ENCODE measurements around the gene KIF13A. TPM values are rescaled to one million over a fixed set of nuclear protein-coding genes. Genes with fewer than 3 reads are reported as not detected.
A peak's percentile ranks its signal among the peaks of the same experiment; 100 is the strongest.

KIF13A gene
- total and polyA plus RNA-seq, 9 of the 15 experiments (the other 6 are each of a cell fraction or from before 2014, with no cell fraction given) = 3.6 to 44.3 (median 29.7) TPM

GRCh38 chr6:17968876-17969275 lies 18.6 kb downstream of the KIF13A start:
- H4K20me1 ChIP-seq (replicated peaks; ENCODE audit: control insufficient read depth, insufficient read depth, low read length) = no peaks in the 10 kb centered on the region
- no peak overlapping the region for H3K4me3 ChIP-seq
- BruUV-seq (replicated peaks) = no TSS peak
- peaks cover 32 to 61% of the 10 kb centered on the region in 2 experiments for H3K4me1 ChIP-seq (replicated peaks in 1 of 2; ENCODE audit: control insufficient read depth in 2 of 2, insufficient read depth in 2 of 2, low read length in 2 of 2)
- no peak overlapping the region for H3K9ac ChIP-seq (ENCODE audit: insufficient read depth in 1 of 2, low read depth in 2 of 2, low read length in 2 of 2)
- no peaks in the 10 kb centered on the region for H3K36me3 ChIP-seq (ENCODE audit: control insufficient read depth, insufficient read depth, low read length)
- no peaks in the 10 kb centered on the region for H3K27me3 ChIP-seq (ENCODE audit: control insufficient read depth in 2 of 2, insufficient read depth in 2 of 2, low read length in 2 of 2)
- no peak overlapping the region for H3K4me2 ChIP-seq (ENCODE audit: insufficient read depth, low read length)
- ChIA-PET POLR2A (interaction anchor here (0.6 to 1.7 kb wide), 6 partner anchors 9 to 280 kb away, joined by 3 to 9 read pairs (median 4); no protein-coding TSS in a partner anchor), CTCF (ENCODE audit: low intra/inter-chr PET ratio) (no interaction called here)
- H3K79me2 ChIP-seq (ENCODE audit: control insufficient read depth, insufficient read depth, low read length) = peaks cover 99% of the 10 kb centered on the region
- intact Hi-C loops (cut with micrococcal nuclease) = no loop called here
- H3K27ac ChIP-seq (ENCODE audit: extremely low read depth, low read depth, low read length) = peak overlapping the region; percentile 34; the same call in 1 of the 3 replicates
- peak; percentile 3; the same call in 1 of the 3 replicates for ATAC-seq
- H2AFZ ChIP-seq (ENCODE audit: low read depth, low read length) = peak overlapping the region; percentile 33; the same call in 1 of the 2 replicates
- in situ Hi-C loops (cut with MboI) = no loop called here
- no peak for TF ChIP-seq ILK (tag; IDR thresholded peaks at IDR 0.05; ENCODE audit: borderline replicate concordance, low read depth)
- no peak for TF ChIP-seq HMGN3 (IDR thresholded peaks at IDR 0.05; ENCODE audit: borderline replicate concordance, extremely low read depth, insufficient read length, low read depth, low read length)
- no peak for TF ChIP-seq ZNF212 (CRISPR knock-in tag; IDR thresholded peaks at IDR 0.05)
- no peak for TF ChIP-seq SRF (CRISPR knock-in tag; IDR thresholded peaks at IDR 0.05)
- TF ChIP-seq ZNF24 (IDR thresholded peaks at IDR 0.05) = no peak
- TF ChIP-seq IRF2 (CRISPR knock-in tag; IDR thresholded peaks at IDR 0.05) = no peak
- TF ChIP-seq ZNF77 (CRISPR knock-in tag; IDR thresholded peaks at IDR 0.05) = no peak
- TF ChIP-seq ZNF224 (CRISPR knock-in tag; IDR thresholded peaks at IDR 0.05) = no peak
- TF ChIP-seq CHCHD3 (CRISPR knock-in tag; IDR thresholded peaks at IDR 0.05) = no peak
- H3K9me3 ChIP-seq (replicated peaks; ENCODE audit: control insufficient read depth, insufficient read depth, low read depth, low read length) = no peaks in the 10 kb centered on the region
- DNase-seq (ENCODE audit: extremely low read depth in 1 of 4, low spot score in 3 of 4) = no peak
- FAIRE-seq = no peak
- H3K9me1 ChIP-seq (ENCODE audit: control insufficient read depth, insufficient read depth, low read length) = no peaks in the 10 kb centered on the region
- 42% methylated on average over 2 of the region's 2 CpGs for WGBS (ENCODE audit: insufficient coverage, low coverage, missing lambda C conversion rate)
